ENCODE measurements around the gene PIP4K2A. TPM values are rescaled to one million over a fixed set of nuclear protein-coding genes. Genes with fewer than 3 reads are reported as not detected.

PIP4K2A gene
- total RNA-seq, 1 donor from 2014 or later = 44.1 TPM

DNA sequence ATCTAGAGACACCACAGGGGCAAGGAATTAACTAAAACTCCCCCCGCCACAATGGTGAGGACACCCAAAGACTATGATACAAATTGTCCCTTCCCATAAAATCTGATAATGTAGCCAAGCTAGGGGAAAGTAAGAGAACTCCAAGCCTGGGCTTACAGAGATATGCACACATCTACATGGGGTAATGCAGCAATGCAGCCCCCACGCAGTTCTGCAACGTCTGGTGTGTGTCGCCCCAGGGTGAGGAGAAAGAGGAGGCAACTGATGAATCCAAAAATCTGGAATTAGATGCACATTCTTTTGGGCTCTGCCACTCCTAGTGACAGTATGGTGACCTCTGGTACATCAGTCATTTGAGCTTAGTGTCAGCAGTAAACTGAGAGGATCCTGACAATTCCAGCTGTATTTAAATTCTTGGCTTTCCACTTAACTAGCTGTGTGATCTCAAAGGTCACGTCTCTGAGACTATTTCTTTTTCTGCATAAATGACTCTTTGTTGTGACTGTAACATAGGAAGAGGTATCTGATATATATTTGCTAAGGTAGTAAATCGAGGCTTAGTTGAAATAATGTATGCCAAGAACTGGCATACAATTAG lies 51.5 kb downstream of the PIP4K2A start:
- H3K4me3 Mint-ChIP-seq (ENCODE audit: unreplicated experiment) = no peak overlapping the region
- no peak for DNase-seq (ENCODE audit: low spot score)
- H3K27ac Mint-ChIP-seq (ENCODE audit: unreplicated experiment) = no peak overlapping the region
- H3K9me3 Mint-ChIP-seq (ENCODE audit: low read depth) = no peaks in the 10 kb centered on the region
- no peaks in the 10 kb centered on the region for H3K36me3 Mint-ChIP-seq (ENCODE audit: low read depth)
- peaks cover 40% of the 10 kb centered on the region for H3K4me1 Mint-ChIP-seq (ENCODE audit: low read depth)
- no peaks in the 10 kb centered on the region for H3K27me3 Mint-ChIP-seq (ENCODE audit: low read depth)
- no peak for TF ChIP-seq CTCF (IDR thresholded peaks at IDR 0.05)

DNA sequence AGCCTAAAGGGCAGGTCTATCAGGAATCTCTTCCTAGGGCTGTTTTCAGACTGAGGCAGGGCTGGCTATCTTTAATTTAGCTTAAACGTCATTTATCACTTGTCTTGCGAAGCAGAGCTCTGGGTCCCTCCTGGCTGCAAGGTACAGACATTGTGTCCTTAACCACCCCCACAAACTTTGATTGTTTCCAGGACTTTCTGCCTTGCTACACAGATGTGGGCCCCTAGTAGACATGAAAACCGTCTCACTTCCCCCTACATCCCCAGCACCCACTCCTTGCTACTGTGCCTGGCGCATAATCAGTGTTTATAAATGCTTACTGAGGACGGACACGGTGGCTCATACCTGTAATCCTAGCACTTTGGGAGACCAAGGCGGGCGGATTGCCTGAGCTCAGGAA lies 54.5 kb downstream of the PIP4K2A start:
- no peaks in the 10 kb centered on the region for H3K27me3 Mint-ChIP-seq (ENCODE audit: low read depth)
- no peak for TF ChIP-seq CTCF (IDR thresholded peaks at IDR 0.05)
- DNase-seq (ENCODE audit: low spot score) = no peak
- H3K9me3 Mint-ChIP-seq (ENCODE audit: low read depth) = no peaks in the 10 kb centered on the region
- H3K4me3 Mint-ChIP-seq (ENCODE audit: unreplicated experiment) = no peak overlapping the region
- H3K4me1 Mint-ChIP-seq (ENCODE audit: low read depth) = peaks cover 44% of the 10 kb centered on the region
- no peaks in the 10 kb centered on the region for H3K36me3 Mint-ChIP-seq (ENCODE audit: low read depth)
- H3K27ac Mint-ChIP-seq (ENCODE audit: unreplicated experiment) = no peak overlapping the region

DNA sequence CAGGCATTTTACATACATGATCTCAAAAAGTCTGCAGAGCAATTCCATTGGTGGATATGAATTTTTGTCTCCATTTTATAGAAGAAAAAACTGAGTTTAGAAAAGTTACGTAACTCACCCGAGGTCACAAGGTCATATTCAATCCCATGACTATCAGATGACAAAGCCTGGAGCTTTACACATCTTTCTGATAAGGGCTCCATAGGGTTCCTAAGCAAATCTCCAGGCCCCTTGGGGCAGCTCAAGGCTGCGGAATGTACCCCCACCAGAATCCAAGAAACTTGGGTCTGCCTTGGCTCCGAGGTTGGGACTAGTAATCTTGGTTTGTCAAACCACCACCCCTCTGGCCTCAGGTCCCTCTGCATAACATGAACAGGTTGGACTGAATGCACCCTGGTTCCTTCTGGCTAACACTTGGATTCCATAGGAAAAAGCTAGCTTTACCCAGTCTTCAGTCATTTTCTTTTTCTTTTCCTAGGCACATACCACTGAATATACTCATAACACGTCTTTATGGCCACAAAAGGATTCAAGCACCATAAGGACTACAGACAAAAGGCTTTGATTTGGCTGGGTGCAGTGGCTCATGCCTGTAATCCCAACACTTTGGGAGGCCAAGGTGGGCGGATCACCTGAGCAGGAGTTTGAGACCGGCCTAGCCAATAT lies 55.5 kb downstream of the PIP4K2A start:
- no peaks in the 10 kb centered on the region for H3K27me3 Mint-ChIP-seq (ENCODE audit: low read depth)
- peak overlapping the region; percentile 73 for H3K27ac Mint-ChIP-seq (ENCODE audit: unreplicated experiment)
- TF ChIP-seq CTCF (IDR thresholded peaks at IDR 0.05) = no peak
- no peaks in the 10 kb centered on the region for H3K36me3 Mint-ChIP-seq (ENCODE audit: low read depth)
- H3K9me3 Mint-ChIP-seq (ENCODE audit: low read depth) = no peaks in the 10 kb centered on the region
- DNase-seq (ENCODE audit: low spot score) = no peak
- no peak overlapping the region for H3K4me3 Mint-ChIP-seq (ENCODE audit: unreplicated experiment)
- H3K4me1 Mint-ChIP-seq (ENCODE audit: low read depth) = peaks cover 47% of the 10 kb centered on the region

- H3K4me3 Mint-ChIP-seq (ENCODE audit: unreplicated experiment) = peak overlapping the region; percentile 31
- H3K36me3 Mint-ChIP-seq (ENCODE audit: low read depth) = no peaks in the 10 kb centered on the region
- H3K9me3 Mint-ChIP-seq (ENCODE audit: low read depth) = no peaks in the 10 kb centered on the region
- peaks cover 49% of the 10 kb centered on the region for H3K4me1 Mint-ChIP-seq (ENCODE audit: low read depth)
- no peak for TF ChIP-seq CTCF (IDR thresholded peaks at IDR 0.05)
- H3K27me3 Mint-ChIP-seq (ENCODE audit: low read depth) = no peaks in the 10 kb centered on the region
- H3K27ac Mint-ChIP-seq (ENCODE audit: unreplicated experiment) = peak overlapping the region; percentile 72
- no peak for DNase-seq (ENCODE audit: low spot score)
Measured at GRCh38 chr10:22657566-22658225, 56.7 kb downstream of the PIP4K2A start.

DNA sequence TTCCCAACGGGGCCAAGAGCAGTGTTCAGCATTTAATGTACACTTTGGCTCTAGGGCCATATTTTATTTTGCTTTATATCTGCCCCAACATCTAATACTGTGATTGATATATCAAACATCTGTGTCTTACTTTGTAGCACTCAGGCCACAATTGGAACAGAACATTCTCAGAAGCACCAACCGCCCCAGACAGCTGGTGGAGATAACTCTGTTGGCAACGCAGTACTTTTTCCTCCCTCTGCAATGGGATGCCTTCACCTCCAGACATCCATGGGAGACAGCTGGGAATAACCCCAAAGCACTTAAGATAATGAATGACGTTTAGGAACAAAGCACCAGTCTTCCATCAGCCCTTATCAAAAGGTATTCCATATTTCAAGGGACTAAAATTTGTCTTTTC lies 57.4 kb downstream of the PIP4K2A start:
- Mint-ChIP-seq H3K4me3 (ENCODE audit: unreplicated experiment) (no peak overlapping the region), H3K27me3 (ENCODE audit: low read depth) (no peaks in the 10 kb centered on the region), H3K9me3 (ENCODE audit: low read depth) (no peaks in the 10 kb centered on the region), H3K36me3 (ENCODE audit: low read depth) (no peaks in the 10 kb centered on the region), H3K27ac (ENCODE audit: unreplicated experiment) (peak overlapping the region; percentile 72), H3K4me1 (ENCODE audit: low read depth) (peaks cover 46% of the 10 kb centered on the region)
- no peak for DNase-seq (ENCODE audit: low spot score)
- TF ChIP-seq CTCF (IDR thresholded peaks at IDR 0.05) = no peak

All from chondrocyte (in vitro differentiated cells).